Measurements from ENCODE around the gene ZNF827. TPM values are rescaled to one million over a fixed set of nuclear protein-coding genes. Genes with fewer than 3 reads are reported as not detected.

Gene ZNF827
- total and polyA plus RNA-seq, 7 donors: 1.7 to 15.2 (median 7.3) TPM

GRCh38 chr4:145775406-145775805, 163.2 kb downstream of the ZNF827 start:
- DNase-seq: no peak
- WGBS, 3 donors: 94 to 99% (median 95%) methylated on average over 3 of the region's 3 CpGs
- no peaks in the 10 kb centered on the region for H3K4me1 ChIP-seq
- no peak for TF ChIP-seq CTCF (IDR thresholded peaks at IDR 0.05)
- H3K36me3 ChIP-seq (ENCODE audit: insufficient read depth in 1 of 2, low read depth in 1 of 2): peaks cover 2 to 60% of the 10 kb centered on the region in 2 donors
- H3K4me3 ChIP-seq: no peak overlapping the region
- no peaks in the 10 kb centered on the region for H3K9me3 ChIP-seq
- H3K27ac ChIP-seq: no peak overlapping the region
- intact Hi-C loops (cut with DNase I): no loop called here
- ATAC-seq: no peak
- no peaks in the 10 kb centered on the region for H3K27me3 ChIP-seq (ENCODE audit: insufficient read depth in 3 of 3, low read length in 2 of 3)

- DNase-seq (no peak), ATAC-seq (peak; percentile 37 to 67 (median 62))
- TF ChIP-seq CTCF (IDR thresholded peaks at IDR 0.05): no peak
- 64 to 93% (median 91%) methylated on average over 6 of the region's 6 CpGs for WGBS, 3 donors
- intact Hi-C loops (cut with DNase I): no loop called here
- Histone ChIP-seq H3K9me3 (no peaks in the 10 kb centered on the region), H3K36me3 (ENCODE audit: insufficient read depth in 1 of 2, low read depth in 1 of 2) (peaks cover 2 to 58% of the 10 kb centered on the region in 2 donors), H3K4me3 (no peak overlapping the region), H3K27ac (peak overlapping the region; percentile 68), H3K27me3 (ENCODE audit: insufficient read depth in 3 of 3, low read length in 2 of 3) (no peaks in the 10 kb centered on the region), H3K4me1 (no peaks in the 10 kb centered on the region)
These were observed 164.2 kb downstream of the ZNF827 start for GRCh38 chr4:145774473-145774872.

GRCh38 chr4:145773581-145774234, 164.9 kb downstream of the ZNF827 start:
- DNase-seq (no peak), ATAC-seq (peak; percentile 71 to 85 (median 80))
- H3K36me3 ChIP-seq (ENCODE audit: insufficient read depth in 1 of 2, low read depth in 1 of 2): peaks cover 2 to 52% of the 10 kb centered on the region in 2 donors
- peak overlapping the region; percentile 68 for H3K27ac ChIP-seq
- 63 to 70% (median 64%) methylated on average over 6 of the region's 6 CpGs for WGBS, 3 donors
- no peak overlapping the region for H3K4me3 ChIP-seq
- H3K9me3 ChIP-seq: no peaks in the 10 kb centered on the region
- H3K27me3 ChIP-seq (ENCODE audit: insufficient read depth in 3 of 3, low read length in 2 of 3): no peaks in the 10 kb centered on the region
- no peak for TF ChIP-seq CTCF (IDR thresholded peaks at IDR 0.05)
- H3K4me1 ChIP-seq: peaks cover 5% of the 10 kb centered on the region
- intact Hi-C loops (cut with DNase I): no loop called here

DNA sequence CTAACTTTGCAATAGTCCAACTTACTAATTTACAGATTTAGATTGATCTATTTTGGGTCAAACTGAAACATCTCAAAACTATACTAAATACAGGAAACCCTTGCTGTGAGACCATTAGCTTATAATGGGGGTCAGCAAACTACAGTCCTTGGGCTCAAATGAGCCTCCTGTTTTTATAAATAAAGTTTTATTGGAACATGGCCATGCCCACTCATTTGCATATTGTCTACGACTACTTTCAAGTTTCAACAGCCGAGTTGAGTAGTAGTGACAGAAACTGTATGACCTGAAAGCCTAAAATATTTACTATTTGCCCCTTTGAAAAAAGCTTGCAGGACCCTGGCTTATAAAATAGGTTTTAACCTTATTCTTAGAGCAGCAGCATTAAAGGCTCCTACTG, 166.3 kb downstream of the ZNF827 start:
- ATAC-seq: no peak
- H3K4me3 ChIP-seq: no peak overlapping the region
- peaks cover 5% of the 10 kb centered on the region for H3K4me1 ChIP-seq
- 90 to 95% (median 91%) methylated on average over 2 of the region's 2 CpGs for WGBS, 3 donors
- no peaks in the 10 kb centered on the region for H3K9me3 ChIP-seq
- TF ChIP-seq CTCF (IDR thresholded peaks at IDR 0.05): no peak
- no peak overlapping the region for H3K27ac ChIP-seq
- no peak for DNase-seq
- peaks cover 2 to 43% of the 10 kb centered on the region in 2 donors for H3K36me3 ChIP-seq (ENCODE audit: insufficient read depth in 1 of 2, low read depth in 1 of 2)
- no peaks in the 10 kb centered on the region for H3K27me3 ChIP-seq (ENCODE audit: insufficient read depth in 3 of 3, low read length in 2 of 3)
- intact Hi-C loops (cut with DNase I): no loop called here

- no peak for ATAC-seq
These were observed 168.5 kb downstream of the ZNF827 start for GRCh38 chr4:145770124-145770523.

More at GRCh38 chr4:145770124-145770523, 168.5 kb downstream of the ZNF827 start:
- intact Hi-C loops (cut with DNase I): no loop called here
- no peaks in the 10 kb centered on the region for H3K27me3 ChIP-seq (ENCODE audit: insufficient read depth in 3 of 3, low read length in 2 of 3)
- no peak for TF ChIP-seq CTCF (IDR thresholded peaks at IDR 0.05)
- 88 to 96% (median 90%) methylated on average over 4 of the region's 4 CpGs for WGBS, 3 donors
- peaks cover 0 to 34% of the 10 kb centered on the region in 2 donors for H3K36me3 ChIP-seq (ENCODE audit: insufficient read depth in 1 of 2, low read depth in 1 of 2)
- peaks cover 5% of the 10 kb centered on the region for H3K4me1 ChIP-seq
- no peaks in the 10 kb centered on the region for H3K9me3 ChIP-seq
- DNase-seq: no peak
- H3K27ac ChIP-seq: no peak overlapping the region
- H3K4me3 ChIP-seq: no peak overlapping the region
